Upper lobe of left lung (tissue), 4 donors: Measurements from ENCODE around the gene CXCR6.

Experiments
- CTCF ChIP-seq, 6 experiments: fragments of 450-650 bp in 4 of 6; fragments of 200-600 bp in 2 of 6; sonication (generic) in 2 of 6; IDR thresholded peaks; one replicate each; pipeline ENCODE4 v1.5.1; 2016 to 2019; ENCODE audit warnings: antibody characterized with exemption in 6 of 6
- POLR2A ChIP-seq, 4 donors: fragments of 450-650 bp; IDR thresholded peaks; one replicate each; pipeline ENCODE4 v1.5.1; 2016 to 2017; ENCODE audit warnings: antibody characterized with exemption in 4 of 4, mild to moderate bottlenecking in 2 of 4

DNA sequence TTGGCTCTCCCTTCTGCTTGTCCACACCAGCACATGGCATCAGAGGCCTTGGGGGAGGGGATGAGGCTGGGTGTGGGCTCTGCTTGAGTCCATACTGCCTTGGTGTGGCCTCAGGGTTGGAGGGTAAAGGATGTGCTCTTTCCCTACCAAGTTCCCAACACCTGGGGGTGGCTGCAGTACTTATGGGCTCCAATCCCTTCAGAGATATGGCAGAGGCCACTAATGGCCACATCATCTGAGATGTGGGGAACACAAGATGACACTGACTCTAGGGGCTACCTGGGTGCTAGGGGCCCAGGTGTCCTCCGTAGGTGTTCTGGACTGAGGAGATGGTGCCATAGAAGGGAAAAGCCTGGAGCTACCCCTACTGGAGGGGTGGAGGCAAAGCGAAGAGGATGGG, 6.9 kb downstream of the CXCR6 start:
- TF ChIP-seq POLR2A (IDR thresholded peaks at IDR 0.05), result no peak
- no peak for TF ChIP-seq CTCF (IDR thresholded peaks at IDR 0.05)
